ACHN (cell line): ENCODE data around the gene FANCC.

Source experiments
- DNase-seq: peaks from one replicate; pipeline ENCODE4 v3.0.0-alpha.2; 2015
- in situ Hi-C: cut with HindIII; loops from 2 replicates; pipeline ENCODE4 v1.10.0; 2017; ENCODE audit warnings: low sequenced_read_pairs, low pct_ligation_motif_present, low pct_unique_long_range_greater_than_20kb

The FANCC gene

GRCh38 chr9:95073918-95074317 is 243.6 kb downstream of the FANCC start:
- no peak for DNase-seq
- in situ Hi-C loops, result no loop called here

- no peak for DNase-seq
- in situ Hi-C loops, result no loop called here
Measured at GRCh38 chr9:95073042-95073607, 244.4 kb downstream of the FANCC start.

- no peak for DNase-seq
- in situ Hi-C loops, result no loop called here
Measured at GRCh38 chr9:95071925-95072324, 245.6 kb downstream of the FANCC start.

GRCh38 chr9:95071450-95071849 is 246.1 kb downstream of the FANCC start:
- no peak for DNase-seq
- in situ Hi-C loops, result no loop called here

GRCh38 chr9:95070549-95071021 is 246.9 kb downstream of the FANCC start:
- in situ Hi-C loops, result no loop called here
- no peak for DNase-seq

- DNase-seq, result no peak
- in situ Hi-C loops, result no loop called here
Measured at GRCh38 chr9:95067897-95068296, 249.6 kb downstream of the FANCC start.

- DNase-seq, result no peak
- in situ Hi-C loops, result no loop called here
Measured at GRCh38 chr9:95067057-95067456, 250.5 kb downstream of the FANCC start.

- in situ Hi-C loops, result no loop called here
- no peak for DNase-seq
Measured at GRCh38 chr9:95065224-95065623, 252.3 kb downstream of the FANCC start.

- no peak for DNase-seq
- in situ Hi-C loops, result no loop called here
Measured at GRCh38 chr9:95063300-95063699, 254.2 kb downstream of the FANCC start.

- in situ Hi-C loops, result no loop called here
- no peak for DNase-seq
Measured at GRCh38 chr9:95062596-95063065, 254.9 kb downstream of the FANCC start.

- in situ Hi-C loops, result no loop called here
Measured at GRCh38 chr9:95061916-95062595, 255.5 kb downstream of the FANCC start.

GRCh38 chr9:95060916-95061315 is 256.6 kb downstream of the FANCC start:
- in situ Hi-C loops, result no loop called here
- no peak for DNase-seq

More at GRCh38 chr9:95061916-95062595, 255.5 kb downstream of the FANCC start:
- DNase-seq, result no peak

GRCh38 chr9:95060234-95060633 is 257.3 kb downstream of the FANCC start:
- in situ Hi-C loops, result no loop called here
- no peak for DNase-seq

- in situ Hi-C loops, result no loop called here
- DNase-seq, result no peak
Measured at GRCh38 chr9:95058795-95059386, 258.6 kb downstream of the FANCC start.

- no peak for DNase-seq
- in situ Hi-C loops, result no loop called here
Measured at GRCh38 chr9:95058121-95058785, 259.3 kb downstream of the FANCC start.

GRCh38 chr9:95057101-95057500 is 260.4 kb downstream of the FANCC start:
- in situ Hi-C loops, result no loop called here

GRCh38 chr9:95055851-95056551 is 261.5 kb downstream of the FANCC start:
- in situ Hi-C loops, result no loop called here
- DNase-seq, result no peak

More at GRCh38 chr9:95057101-95057500, 260.4 kb downstream of the FANCC start:
- no peak for DNase-seq

GRCh38 chr9:95055334-95055850 is 262.1 kb downstream of the FANCC start:
- no peak for DNase-seq
- in situ Hi-C loops, result no loop called here
